Mesendoderm (in vitro differentiated cells): ENCODE measurements around the gene AGAP1.

ENCODE experiments used
- DNase-seq: peaks from one replicate; pipeline ENCODE4 v3.0.0; 2013
- H2AK5ac ChIP-seq: 2 replicates; pipeline ENCODE4 v1.6.1; 2013; ENCODE audit warnings: low read length, inconsistent platforms
- H2BK120ac ChIP-seq: 2 replicates; pipeline ENCODE4 v1.6.1; 2013; ENCODE audit warnings: low read depth, mild to moderate bottlenecking, low read length, moderate library complexity, mixed read lengths
- H2BK15ac ChIP-seq: replicated peaks from 2 replicates; pipeline ENCODE4 v1.6.1; 2013; ENCODE audit warnings: low read depth, mild to moderate bottlenecking, moderate library complexity
- H2BK5ac ChIP-seq: 2 replicates; pipeline ENCODE4 v1.6.1; 2013; ENCODE audit warnings: low read length, inconsistent platforms
- H3K18ac ChIP-seq: 2 replicates; pipeline ENCODE4 v1.6.1; 2013; ENCODE audit warnings: mild to moderate bottlenecking, low read length, mixed read lengths
- H3K23ac ChIP-seq: one replicate; pipeline ENCODE4 v1.6.1; 2013; ENCODE audit warnings: low read length
- H3K27ac ChIP-seq: 2 replicates; pipeline ENCODE4 v1.5.1; 2013; ENCODE audit warnings: low read depth, mild to moderate bottlenecking, inconsistent platforms, low read length, moderate library complexity
- H3K27me3 ChIP-seq: 2 replicates; pipeline ENCODE4 v1.6.1; 2013; ENCODE audit warnings: low read length, control low read depth, mild to moderate bottlenecking, inconsistent platforms; ENCODE audit not compliant: insufficient read depth, poor library complexity
- H3K36me3 ChIP-seq: 2 replicates; pipeline ENCODE4 v1.6.1; 2013; ENCODE audit warnings: low read length, inconsistent platforms; ENCODE audit not compliant: control insufficient read depth, insufficient read depth
- H3K4ac ChIP-seq: one replicate; pipeline ENCODE4 v1.6.1; 2013; ENCODE audit warnings: low read depth, mild to moderate bottlenecking, low read length, moderate library complexity
- H3K4me1 ChIP-seq: 2 replicates; pipeline ENCODE4 v1.6.1; 2013; ENCODE audit warnings: low read depth, low read length, inconsistent platforms; ENCODE audit not compliant: control insufficient read depth
- H3K4me2 ChIP-seq: 2 replicates; pipeline ENCODE4 v1.6.1; 2013; ENCODE audit warnings: low read length
- H3K4me3 ChIP-seq: 2 replicates; pipeline ENCODE4 v1.5.1; 2013; ENCODE audit warnings: mild to moderate bottlenecking, low read length
- H3K56ac ChIP-seq: one replicate; pipeline ENCODE4 v1.6.1; 2013; ENCODE audit warnings: low read length
- H3K79me1 ChIP-seq: 2 replicates; pipeline ENCODE4 v1.6.1; 2013; ENCODE audit warnings: low read length, inconsistent platforms
- H3K79me2 ChIP-seq: 2 replicates; pipeline ENCODE4 v1.6.1; 2013; ENCODE audit warnings: mild to moderate bottlenecking, low read length; ENCODE audit not compliant: control insufficient read depth, insufficient read depth
- H3K9ac ChIP-seq: 2 replicates; pipeline ENCODE4 v1.6.1; 2013; ENCODE audit warnings: low read length, inconsistent platforms
- H4K5ac ChIP-seq: one replicate; pipeline ENCODE4 v1.6.1; 2013; ENCODE audit warnings: low read length
- H4K8ac ChIP-seq: one replicate; pipeline ENCODE4 v1.6.1; 2013; ENCODE audit warnings: low read depth, mild to moderate bottlenecking, control low read depth, low read length, moderate library complexity
- WGBS: extraction: QIAGEN DNeasy Blood & Tissue Kit; methylation state at CpG from one replicate; pipeline ENCODE4 v1.1.7; 2013; ENCODE audit warnings: low lambda C conversion rate, missing lambda C conversion rate; ENCODE audit not compliant: insufficient coverage; ENCODE audit errors: extremely low coverage; 5-methylcytosine and 5-hydroxymethylcytosine counted together

Gene AGAP1

DNA sequence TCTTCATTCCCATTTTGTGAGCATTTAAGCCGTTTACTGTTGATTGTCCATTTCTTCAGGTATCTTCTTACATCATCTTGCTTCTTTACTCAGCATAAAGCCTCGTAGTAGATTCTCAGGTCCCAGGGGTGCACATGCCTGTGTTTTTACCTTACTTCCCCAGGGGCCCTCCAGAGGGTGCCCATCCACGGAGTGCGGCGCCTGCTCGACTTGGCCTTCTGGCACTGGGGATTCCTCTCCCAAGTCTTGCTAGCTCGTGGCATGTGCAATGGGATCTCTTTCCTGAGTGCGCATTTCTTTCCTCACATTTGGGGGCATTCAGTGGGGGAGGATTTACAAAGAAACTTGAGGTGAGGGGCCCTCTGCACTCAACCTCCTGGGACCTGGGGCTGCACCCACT is 148.1 kb downstream of the AGAP1 start:
- no peak overlapping the region for H2AK5ac ChIP-seq
- H3K56ac ChIP-seq: no peak overlapping the region
- no peak overlapping the region for H2BK5ac ChIP-seq
- no peak for DNase-seq
- H3K4me3 ChIP-seq: no peak overlapping the region
- H4K8ac ChIP-seq: no peak overlapping the region
- no peak overlapping the region for H4K5ac ChIP-seq
- H3K27me3 ChIP-seq: no peaks in the 10 kb centered on the region
- no peak overlapping the region for H3K27ac ChIP-seq
- no peaks in the 10 kb centered on the region for H3K36me3 ChIP-seq
- peaks cover 17% of the 10 kb centered on the region for H3K79me1 ChIP-seq
- H3K79me2 ChIP-seq: peaks cover 7% of the 10 kb centered on the region
- H3K9ac ChIP-seq: no peak overlapping the region
- H2BK15ac ChIP-seq: no peak overlapping the region
- H3K23ac ChIP-seq: no peak overlapping the region
- H3K4me2 ChIP-seq: no peak overlapping the region
- H2BK120ac ChIP-seq: no peak overlapping the region
- H3K4ac ChIP-seq: no peak overlapping the region
- WGBS: no CpG with 5 or more reads among the region's 8 CpGs
- H3K18ac ChIP-seq: peak overlapping the region; percentile 34
- H3K4me1 ChIP-seq: no peaks in the 10 kb centered on the region

DNA sequence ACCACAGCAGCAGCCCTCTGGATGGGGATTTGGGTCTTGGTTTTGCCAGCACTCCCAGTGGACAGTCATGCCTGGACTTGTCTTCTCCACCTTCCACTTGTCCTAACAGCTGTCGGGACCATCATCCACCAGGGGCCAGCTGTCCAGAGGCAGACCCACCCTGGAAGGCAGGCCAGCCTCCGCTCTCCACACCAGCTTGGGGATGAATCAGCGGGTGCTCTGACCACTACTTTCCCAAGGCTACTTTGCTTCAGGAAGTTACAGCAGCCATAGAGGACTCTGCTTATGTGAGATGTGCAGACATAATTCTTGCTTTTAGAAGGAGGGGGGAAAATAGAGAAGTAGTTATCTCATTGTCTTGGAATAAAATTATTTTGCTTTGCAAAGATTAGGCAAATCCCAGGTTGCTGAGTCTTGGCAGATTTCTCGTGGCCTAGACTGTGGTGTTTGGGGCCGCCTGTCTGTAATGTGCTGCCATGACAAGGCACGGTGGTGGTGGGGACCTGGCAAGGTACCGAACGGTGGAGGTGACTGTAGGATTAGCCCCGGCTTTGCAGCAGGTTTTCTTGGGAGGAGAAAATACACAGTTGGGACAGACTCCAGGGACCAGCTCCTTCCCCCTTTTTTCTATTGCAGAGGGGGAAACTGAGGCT is 148.7 kb downstream of the AGAP1 start:
- H2BK15ac ChIP-seq: no peak overlapping the region
- DNase-seq: no peak
- H2BK120ac ChIP-seq: no peak overlapping the region
- H2AK5ac ChIP-seq: no peak overlapping the region
- no peak overlapping the region for H3K4ac ChIP-seq
- no peak overlapping the region for H3K56ac ChIP-seq
- peaks cover 15% of the 10 kb centered on the region for H3K79me1 ChIP-seq
- no peak overlapping the region for H4K8ac ChIP-seq
- H3K4me2 ChIP-seq: no peak overlapping the region
- no peak overlapping the region for H4K5ac ChIP-seq
- H3K23ac ChIP-seq: no peak overlapping the region
- no peak overlapping the region for H3K9ac ChIP-seq
- WGBS: no CpG with 5 or more reads among the region's 9 CpGs
- H3K4me3 ChIP-seq: no peak overlapping the region
- no peaks in the 10 kb centered on the region for H3K27me3 ChIP-seq
- H3K27ac ChIP-seq: no peak overlapping the region
- H3K79me2 ChIP-seq: peaks cover 7% of the 10 kb centered on the region
- H3K18ac ChIP-seq: no peak overlapping the region
- no peaks in the 10 kb centered on the region for H3K36me3 ChIP-seq
- H2BK5ac ChIP-seq: no peak overlapping the region
- no peaks in the 10 kb centered on the region for H3K4me1 ChIP-seq

DNA sequence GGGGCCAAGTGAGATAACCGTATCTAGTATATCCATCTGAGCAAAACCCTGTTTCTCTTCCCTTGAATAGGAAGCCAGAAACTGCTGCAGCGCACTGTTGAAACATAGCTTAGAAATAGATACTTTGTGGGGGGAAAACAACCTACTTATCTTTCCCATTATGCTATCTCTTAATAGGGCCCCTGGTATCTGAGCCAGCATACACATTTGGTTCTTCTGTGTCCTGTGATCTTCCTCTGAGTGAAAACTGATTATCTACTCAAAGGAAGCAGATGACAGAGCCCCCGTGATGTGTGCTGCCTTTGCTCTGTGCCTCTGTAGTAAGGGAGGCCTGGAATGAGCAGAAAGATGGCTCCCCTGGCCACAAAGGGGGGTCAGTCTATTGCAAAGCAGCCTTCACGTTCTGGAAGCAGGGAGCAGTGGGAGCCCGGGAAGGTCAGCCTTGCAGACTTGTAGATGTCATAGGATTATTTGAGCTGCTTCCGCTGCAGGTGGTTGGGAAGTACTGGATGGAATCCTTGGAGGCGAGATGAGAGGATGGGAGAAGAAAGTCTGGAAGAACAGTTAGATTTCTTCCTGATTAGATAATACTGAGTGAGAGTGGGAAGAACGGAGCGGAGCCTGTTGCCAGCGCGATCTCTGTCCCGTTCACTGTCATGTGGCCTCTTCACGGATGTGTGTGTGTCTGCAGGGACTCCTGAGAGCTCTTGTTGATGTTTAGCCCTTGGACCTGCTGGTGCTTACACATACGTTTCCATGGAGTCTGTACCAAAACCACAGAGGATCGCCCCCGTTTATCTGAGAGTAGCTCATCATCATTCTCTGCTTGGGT is 150.1 kb downstream of the AGAP1 start:
- Histone ChIP-seq H3K27me3 (no peaks in the 10 kb centered on the region), H3K79me1 (peaks cover 16% of the 10 kb centered on the region), H4K8ac (no peak overlapping the region), H3K4me3 (no peak overlapping the region), H3K4me2 (no peak overlapping the region), H3K23ac (no peak overlapping the region), H3K56ac (no peak overlapping the region), H4K5ac (no peak overlapping the region), H3K9ac (no peak overlapping the region), H3K79me2 (peaks cover 7% of the 10 kb centered on the region), H3K36me3 (no peaks in the 10 kb centered on the region), H3K27ac (no peak overlapping the region), H2BK15ac (no peak overlapping the region), H3K4me1 (no peaks in the 10 kb centered on the region), H2AK5ac (no peak overlapping the region), H3K4ac (no peak overlapping the region), H3K18ac (no peak overlapping the region), H2BK5ac (no peak overlapping the region), H2BK120ac (no peak overlapping the region)
- DNase-seq: peak; percentile 75
- no CpG with 5 or more reads among the region's 16 CpGs for WGBS

DNA sequence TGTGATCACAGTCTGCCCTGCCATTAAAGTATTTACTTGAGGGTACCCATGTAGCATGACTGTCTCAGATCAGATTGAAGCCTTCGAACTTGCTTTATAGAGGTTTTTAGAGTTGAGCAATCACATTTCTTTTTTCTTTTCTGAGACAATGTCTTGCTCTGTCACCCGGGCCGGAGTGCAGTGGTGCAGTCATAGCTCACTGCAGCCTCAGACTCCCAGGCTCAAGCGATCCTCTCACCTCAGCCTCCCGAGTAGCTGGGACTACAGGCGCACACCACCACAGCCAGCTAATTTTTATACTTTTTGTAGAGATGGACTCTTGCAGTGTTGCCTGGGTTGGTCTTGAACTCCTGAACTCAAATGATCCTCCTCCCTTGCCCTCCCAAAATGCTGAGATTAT is 153.4 kb downstream of the AGAP1 start:
- DNase-seq: no peak
- Histone ChIP-seq H4K5ac (no peak overlapping the region), H3K4me2 (no peak overlapping the region), H4K8ac (no peak overlapping the region), H3K79me1 (peaks cover 14% of the 10 kb centered on the region), H3K23ac (no peak overlapping the region), H2BK5ac (no peak overlapping the region), H3K56ac (no peak overlapping the region), H2AK5ac (no peak overlapping the region), H2BK120ac (no peak overlapping the region), H3K27me3 (no peaks in the 10 kb centered on the region), H3K4me1 (no peaks in the 10 kb centered on the region), H3K4me3 (no peak overlapping the region), H3K4ac (no peak overlapping the region), H3K27ac (no peak overlapping the region), H3K9ac (no peak overlapping the region), H3K79me2 (peaks cover 6% of the 10 kb centered on the region), H3K18ac (no peak overlapping the region), H2BK15ac (no peak overlapping the region), H3K36me3 (no peaks in the 10 kb centered on the region)
- WGBS: no CpG with 5 or more reads among the region's 6 CpGs

DNA sequence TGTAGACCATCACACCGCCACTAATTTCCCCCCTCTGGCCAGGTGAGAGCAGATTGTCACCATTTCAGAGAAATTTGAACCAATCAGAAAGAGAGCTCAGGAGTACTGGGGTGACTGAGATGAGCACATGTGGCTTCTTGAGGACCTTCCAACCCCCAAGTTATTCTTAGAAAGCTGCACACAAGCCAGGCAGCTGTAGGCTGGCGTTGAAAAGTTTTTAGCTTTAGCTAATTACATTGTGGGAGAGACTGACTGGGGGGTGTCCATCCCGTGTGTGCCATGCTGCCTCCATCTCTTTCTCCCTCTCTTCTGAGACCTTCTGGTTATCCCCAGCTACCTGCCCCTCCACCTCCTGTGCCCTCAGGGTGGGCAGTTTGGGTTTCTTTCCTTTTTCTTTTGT is 154.0 kb downstream of the AGAP1 start:
- H4K8ac ChIP-seq: no peak overlapping the region
- H3K27me3 ChIP-seq: no peaks in the 10 kb centered on the region
- H2BK5ac ChIP-seq: no peak overlapping the region
- H2BK120ac ChIP-seq: no peak overlapping the region
- H3K79me1 ChIP-seq: peaks cover 12% of the 10 kb centered on the region
- H2AK5ac ChIP-seq: no peak overlapping the region
- no peak overlapping the region for H3K4me2 ChIP-seq
- no peak overlapping the region for H3K9ac ChIP-seq
- no peak for DNase-seq
- no peak overlapping the region for H3K4ac ChIP-seq
- H4K5ac ChIP-seq: no peak overlapping the region
- no peak overlapping the region for H3K4me3 ChIP-seq
- no peaks in the 10 kb centered on the region for H3K4me1 ChIP-seq
- H3K23ac ChIP-seq: no peak overlapping the region
- H3K18ac ChIP-seq: no peak overlapping the region
- WGBS: no CpG with 5 or more reads among the region's 3 CpGs
- H2BK15ac ChIP-seq: no peak overlapping the region
- no peak overlapping the region for H3K27ac ChIP-seq
- no peak overlapping the region for H3K56ac ChIP-seq
- H3K36me3 ChIP-seq: no peaks in the 10 kb centered on the region
- peaks cover 6% of the 10 kb centered on the region for H3K79me2 ChIP-seq
